ENCODE results near the gene NOC3L. TPM values are rescaled to one million over a fixed set of nuclear protein-coding genes. Genes with fewer than 3 reads are reported as not detected.

NOC3L gene
- polyA plus RNA-seq, 1 of the 3 experiments (the other 2 are of a cell fraction) = 9.0 TPM

DNA sequence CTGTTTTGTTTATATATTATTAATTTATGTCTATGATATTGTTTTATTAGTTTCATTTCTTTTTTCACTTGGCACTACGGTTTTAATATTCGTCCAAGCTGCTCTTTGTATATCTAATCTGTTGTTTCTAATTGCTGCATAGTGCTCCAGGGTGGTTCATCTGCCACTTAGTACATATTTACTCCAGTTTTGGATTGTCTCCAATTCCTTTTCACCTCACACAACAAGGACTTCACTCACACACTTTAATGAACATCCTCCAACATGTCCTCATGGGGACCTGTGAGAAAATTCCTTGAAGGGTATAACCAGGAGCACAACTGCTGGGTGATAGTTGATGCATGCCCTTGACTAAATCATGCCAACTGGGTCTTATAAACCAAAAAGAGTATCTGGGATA is 14.1 kb upstream of the NOC3L start:
- H3K36me3 ChIP-seq (replicated peaks in 1 of 2; ENCODE audit: control insufficient read depth in 1 of 2, insufficient read depth in 2 of 2, low read length in 1 of 2) = no peaks in the 10 kb centered on the region
- no peaks in the 10 kb centered on the region for H3K9me2 ChIP-seq
- H3K27ac ChIP-seq (ENCODE audit: low read depth in 2 of 2, low read length in 1 of 2) = no peak overlapping the region
- POLR2A ChIA-PET = no interaction called here
- H3K9me3 ChIP-seq = no peaks in the 10 kb centered on the region
- no peaks in the 10 kb centered on the region for H3K4me1 ChIP-seq (ENCODE audit: control insufficient read depth in 1 of 2, insufficient read depth in 2 of 2, low read depth in 1 of 2, low read length in 1 of 2)
- H3F3A ChIP-seq (replicated peaks; ENCODE audit: insufficient read depth) = no peaks in the 10 kb centered on the region
- no peak for DNase-seq
- no peak overlapping the region for H3K4me2 ChIP-seq
- H2AFZ ChIP-seq (ENCODE audit: low read depth) = no peak overlapping the region
- H3K4me3 ChIP-seq (ENCODE audit: low read depth in 2 of 2, low read length in 1 of 2) = no peak overlapping the region
- H4K20me1 ChIP-seq (ENCODE audit: insufficient read depth) = no peaks in the 10 kb centered on the region
- no peak overlapping the region for H3K9ac ChIP-seq
- no peaks in the 10 kb centered on the region for H3K79me2 ChIP-seq (ENCODE audit: insufficient read depth)
- TF ChIP-seq NRF1 (IDR thresholded peaks at IDR 0.05; ENCODE audit: low read depth, low read length) (no peak), JUND (IDR thresholded peaks at IDR 0.05) (no peak), TCF12 (IDR thresholded peaks at IDR 0.05) (no peak), PBX3 (IDR thresholded peaks at IDR 0.05) (no peak), POLR2AphosphoS5 (IDR thresholded peaks at IDR 0.05; ENCODE audit: low read depth, low read length) (no peak), GATA2 (CRISPR knock-in tag; IDR thresholded peaks at IDR 0.05) (no peak), TAF1 (IDR thresholded peaks at IDR 0.05; ENCODE audit: borderline replicate concordance, low read depth, low read length) (no peak), NFIC (IDR thresholded peaks at IDR 0.05; ENCODE audit: borderline replicate concordance) (no peak), FOXM1 (IDR thresholded peaks at IDR 0.05; ENCODE audit: low read depth) (no peak), RXRA (IDR thresholded peaks at IDR 0.05; ENCODE audit: borderline replicate concordance, low read depth) (no peak), YY1 (IDR thresholded peaks at IDR 0.05; ENCODE audit: low read depth) (no peak), FOSL2 (IDR thresholded peaks at IDR 0.05; ENCODE audit: borderline replicate concordance, low read depth) (no peak), GABPA (IDR thresholded peaks at IDR 0.05; ENCODE audit: low read depth) (no peak), REST (IDR thresholded peaks at IDR 0.05; ENCODE audit: low read depth, low read length) (no peak), RCOR1 (IDR thresholded peaks at IDR 0.05; ENCODE audit: low read length) (no peak), FOXJ3 (CRISPR knock-in tag; IDR thresholded peaks at IDR 0.05) (no peak), SIN3A (IDR thresholded peaks at IDR 0.05; ENCODE audit: borderline replicate concordance, low read depth, low read length) (no peak)
- TF ChIP-seq, protein P1, sequence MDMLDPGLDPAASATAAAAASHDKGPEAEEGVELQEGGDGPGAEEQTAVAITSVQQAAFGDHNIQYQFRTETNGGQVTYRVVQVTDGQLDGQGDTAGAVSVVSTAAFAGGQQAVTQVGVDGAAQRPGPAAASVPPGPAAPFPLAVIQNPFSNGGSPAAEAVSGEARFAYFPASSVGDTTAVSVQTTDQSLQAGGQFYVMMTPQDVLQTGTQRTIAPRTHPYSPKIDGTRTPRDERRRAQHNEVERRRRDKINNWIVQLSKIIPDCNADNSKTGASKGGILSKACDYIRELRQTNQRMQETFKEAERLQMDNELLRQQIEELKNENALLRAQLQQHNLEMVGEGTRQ (IDR thresholded peaks at IDR 0.05; ENCODE audit: borderline replicate concordance, low read depth, low read length) = no peak
- WGBS (ENCODE audit: low lambda C conversion rate) = 61% methylated on average over 2 of the region's 2 CpGs
- CTCF ChIA-PET = no interaction called here
- H3K27me3 ChIP-seq (ENCODE audit: insufficient read depth) = no peaks in the 10 kb centered on the region

Measured in SK-N-SH (cell line).